Stimulated activated CD8-positive, alpha-beta memory T cell treated with anti-CD3 and anti-CD28 coated beads, Interleukin-15, amount 100 ng/mL, for 4 hours (primary cell): ENCODE results near the gene ZNF778.

ENCODE experiments used
- DNase-seq, 2 donors: peaks; one replicate each; pipeline ENCODE4 v3.0.0-alpha.2; 2020; ENCODE audit warnings: low read depth in 2 of 2

The ZNF778 gene

DNA sequence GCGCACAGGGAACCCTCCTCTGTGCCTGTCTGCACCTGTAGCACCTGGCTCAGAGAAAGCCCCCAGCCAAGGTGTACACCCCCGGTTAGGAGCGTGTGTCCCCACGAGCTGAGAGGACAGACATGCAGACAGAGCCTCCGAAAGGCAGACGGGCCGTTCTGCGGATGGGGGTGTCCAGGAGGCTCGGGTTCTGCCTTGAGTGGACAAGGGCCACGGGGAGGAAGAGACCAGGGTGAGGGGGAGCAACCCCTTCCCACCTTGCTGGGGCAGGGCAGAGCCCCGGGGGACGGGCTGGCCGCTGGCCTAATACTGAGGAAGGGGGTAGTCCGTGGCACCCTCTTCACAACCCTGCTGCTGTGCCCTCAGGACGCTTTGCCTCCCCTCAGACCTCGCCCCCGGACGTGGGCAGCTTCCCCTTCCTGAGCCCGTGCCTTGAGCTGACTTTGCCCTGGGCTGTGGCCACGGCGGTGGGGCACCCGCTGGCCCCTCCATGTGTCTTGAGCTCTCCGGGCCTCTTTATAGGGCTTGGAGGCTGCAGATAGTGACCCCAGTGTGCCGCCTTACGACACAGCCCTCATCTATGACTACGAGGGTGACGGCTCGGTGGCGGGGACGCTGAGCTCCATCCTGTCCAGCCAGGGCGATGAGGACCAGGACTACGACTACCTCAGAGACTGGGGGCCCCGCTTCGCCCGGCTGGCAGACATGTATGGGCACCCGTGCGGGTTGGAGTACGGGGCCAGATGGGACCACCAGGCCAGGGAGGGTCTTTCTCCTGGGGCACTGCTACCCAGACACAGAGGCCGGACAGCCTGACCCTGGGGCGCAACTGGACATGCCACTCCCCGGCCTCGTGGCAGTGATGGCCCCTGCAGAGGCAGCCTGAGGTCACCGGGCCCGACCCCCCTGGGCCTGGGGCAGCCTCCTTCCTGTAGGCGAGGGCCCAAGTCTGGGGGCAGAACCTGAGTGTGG lies 22.9 kb upstream of the ZNF778 start:
- DNase-seq: no peak

DNA sequence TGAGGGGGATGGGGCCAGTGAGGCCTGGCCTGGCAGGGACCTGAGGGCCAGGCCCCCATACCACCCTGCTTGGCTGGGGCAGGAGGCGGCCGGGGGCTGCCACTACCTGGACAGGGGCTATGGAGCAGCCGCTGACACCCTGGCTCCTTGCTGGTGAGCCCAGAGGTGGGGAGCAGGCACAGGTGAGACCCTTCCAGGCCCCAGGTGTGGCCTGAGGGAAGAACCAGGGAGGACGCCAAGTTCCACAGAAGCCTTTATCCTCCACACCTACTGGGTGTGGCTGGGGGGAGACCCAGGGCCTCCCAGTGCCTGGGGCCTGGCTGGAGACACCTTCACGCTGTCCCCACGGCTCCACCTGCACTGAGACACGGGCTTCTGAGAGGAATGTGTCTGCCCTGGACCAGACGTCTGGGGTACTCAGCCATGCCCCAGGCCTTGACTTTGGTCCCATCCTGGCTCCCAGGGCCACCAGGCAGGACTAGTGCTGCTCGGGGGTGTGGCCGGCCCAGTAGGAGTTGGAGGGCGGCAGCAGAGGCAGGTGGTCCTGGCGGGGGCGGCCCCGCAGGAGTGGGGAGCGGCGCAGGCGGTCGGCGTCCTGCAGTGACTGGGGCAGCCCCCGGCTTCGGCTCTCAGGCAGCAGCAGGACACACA lies 21.9 kb upstream of the ZNF778 start:
- DNase-seq: no peak

GRCh38 chr16:89197033-89197632 lies 20.4 kb upstream of the ZNF778 start:
- DNase-seq: no peak

- no peak for DNase-seq
These were observed 19.7 kb upstream of the ZNF778 start for GRCh38 chr16:89197633-89198416.

DNA sequence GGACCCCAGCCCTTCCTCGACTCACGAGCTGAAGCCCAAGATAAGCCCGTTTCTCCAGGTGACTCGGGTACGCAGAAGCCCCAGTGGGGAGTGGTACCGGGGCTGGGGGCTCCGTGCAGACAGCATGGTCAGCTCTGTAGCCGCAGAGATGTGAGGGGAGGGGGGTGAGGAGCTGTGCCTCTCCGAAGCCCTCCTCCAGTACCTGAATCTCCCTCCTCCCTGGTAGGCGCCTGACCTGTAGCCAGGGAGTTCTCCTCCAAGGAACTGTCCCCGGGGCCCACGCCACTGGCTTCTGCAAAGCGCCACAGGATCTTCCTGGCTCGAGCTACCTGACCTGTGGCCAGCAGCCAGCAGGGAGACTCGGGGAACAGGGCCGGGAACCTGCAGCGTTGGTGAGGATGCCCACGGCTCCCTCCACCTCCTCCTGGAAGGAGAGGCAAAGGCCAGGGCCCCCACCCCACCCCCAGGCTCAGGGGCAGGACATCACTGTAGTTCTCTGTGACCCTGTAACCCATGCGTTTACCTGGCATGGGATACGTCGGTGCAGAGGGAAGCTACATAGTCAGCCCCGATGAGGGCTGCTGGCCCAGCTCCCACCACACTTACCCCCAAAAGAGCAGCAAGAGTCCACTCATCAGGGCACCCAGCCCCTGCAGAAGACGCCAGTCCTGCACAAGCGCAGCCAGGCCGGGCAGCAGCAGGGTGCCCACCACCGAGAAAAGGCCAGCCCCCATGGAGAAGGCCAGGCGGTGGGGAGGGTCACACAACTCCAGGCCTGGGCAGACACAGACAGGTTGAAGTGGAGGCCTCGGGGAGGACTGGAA lies 18.9 kb upstream of the ZNF778 start:
- no peak for DNase-seq

GRCh38 chr16:89199241-89200123 lies 18.0 kb upstream of the ZNF778 start:
- DNase-seq: no peak

DNA sequence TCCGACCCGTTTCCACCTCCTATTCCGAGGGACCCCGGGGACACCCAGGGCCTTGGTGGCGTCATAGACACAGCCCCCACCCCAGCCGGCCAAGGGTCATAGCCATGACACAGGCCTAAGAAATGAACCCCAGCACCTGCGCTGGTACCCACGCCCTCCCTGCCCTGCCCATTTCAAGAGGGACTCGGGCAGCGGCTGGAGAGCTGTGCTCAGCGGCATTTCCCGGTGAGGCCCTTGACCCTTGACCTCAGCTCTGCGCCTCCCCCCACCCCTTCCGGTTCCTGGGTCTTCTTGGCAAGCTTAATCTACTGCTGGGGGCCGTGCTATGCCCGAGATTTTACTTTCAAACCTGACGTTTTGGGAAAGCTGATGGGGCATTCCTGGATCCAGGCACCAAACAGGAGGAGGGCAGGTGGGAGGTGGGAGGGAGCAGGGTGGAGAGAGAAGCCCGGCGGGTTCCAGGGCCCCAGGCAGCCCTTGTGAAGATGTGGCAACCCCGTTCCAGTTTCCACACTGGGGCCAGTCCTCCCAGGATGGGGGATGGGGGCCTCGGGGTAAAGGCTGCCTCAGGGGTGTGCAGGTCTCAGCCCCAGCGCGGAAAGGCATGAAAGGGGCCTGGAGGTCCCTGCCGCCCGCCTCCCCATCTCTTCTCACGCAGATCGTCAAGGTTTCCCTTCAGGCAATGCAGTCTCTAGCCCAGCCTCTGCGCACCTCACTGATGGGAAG lies 17.2 kb upstream of the ZNF778 start, which contains the start of gene SLC22A31:
SLC22A31 (minus strand) TSS at position 414 of the 726 bp plus-strand sequence; CDS start at position 378, 36 bp downstream.
- no peak for DNase-seq

DNA sequence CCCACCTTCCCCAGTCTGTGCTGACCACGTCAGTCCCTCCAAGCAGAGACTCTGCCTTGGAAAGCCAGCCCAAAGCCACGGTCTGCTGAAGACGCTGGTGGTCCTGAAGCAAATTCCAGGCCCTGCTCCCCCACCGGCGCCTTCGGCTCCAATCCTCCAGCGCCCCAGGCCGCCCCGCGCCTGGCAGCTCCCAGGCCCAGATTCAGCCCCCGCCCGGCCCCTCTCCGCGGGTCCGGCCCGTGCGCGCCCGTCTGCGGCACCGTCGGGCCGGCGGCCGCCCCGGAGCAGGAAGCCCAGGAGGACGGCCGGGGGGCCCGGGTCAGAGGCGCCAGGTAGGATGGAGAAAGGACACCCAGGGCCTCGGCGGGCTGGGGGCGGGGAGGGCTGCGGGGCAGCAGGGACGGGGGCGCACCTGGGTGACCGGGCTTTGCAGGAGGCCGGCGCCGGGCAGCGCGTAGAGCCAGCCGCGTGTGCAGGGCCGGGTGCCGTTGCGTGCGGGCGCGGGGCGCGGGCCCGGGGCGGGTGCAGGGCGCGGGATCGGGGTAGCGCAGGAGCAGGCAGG lies 16.6 kb upstream of the ZNF778 start:
- no peak for DNase-seq

GRCh38 chr16:89201439-89202377 lies 15.8 kb upstream of the ZNF778 start:
- DNase-seq: peak; percentile 46 to 48

- DNase-seq: no peak
These were observed 14.9 kb upstream of the ZNF778 start for GRCh38 chr16:89202422-89203215.

DNA sequence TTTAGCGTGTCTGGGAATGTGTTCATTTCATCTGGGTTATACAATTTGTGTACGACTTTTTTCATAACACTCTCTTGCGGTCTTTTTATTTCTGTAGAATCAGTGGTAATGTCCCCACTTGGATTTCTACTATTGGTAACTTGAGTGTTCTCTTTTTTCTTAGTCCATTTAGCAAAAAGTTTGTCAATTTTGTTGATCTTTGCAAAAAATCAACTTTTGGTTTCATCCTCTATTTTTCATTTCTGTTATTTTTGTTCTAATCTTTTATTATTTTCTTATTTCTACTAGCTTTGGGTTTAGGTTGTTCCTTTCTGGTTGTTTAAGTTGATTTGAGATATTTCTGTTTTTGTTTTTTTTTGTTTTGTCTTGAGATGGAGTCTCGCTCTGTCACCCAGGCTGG lies 9.5 kb upstream of the ZNF778 start:
- no peak for DNase-seq

DNA sequence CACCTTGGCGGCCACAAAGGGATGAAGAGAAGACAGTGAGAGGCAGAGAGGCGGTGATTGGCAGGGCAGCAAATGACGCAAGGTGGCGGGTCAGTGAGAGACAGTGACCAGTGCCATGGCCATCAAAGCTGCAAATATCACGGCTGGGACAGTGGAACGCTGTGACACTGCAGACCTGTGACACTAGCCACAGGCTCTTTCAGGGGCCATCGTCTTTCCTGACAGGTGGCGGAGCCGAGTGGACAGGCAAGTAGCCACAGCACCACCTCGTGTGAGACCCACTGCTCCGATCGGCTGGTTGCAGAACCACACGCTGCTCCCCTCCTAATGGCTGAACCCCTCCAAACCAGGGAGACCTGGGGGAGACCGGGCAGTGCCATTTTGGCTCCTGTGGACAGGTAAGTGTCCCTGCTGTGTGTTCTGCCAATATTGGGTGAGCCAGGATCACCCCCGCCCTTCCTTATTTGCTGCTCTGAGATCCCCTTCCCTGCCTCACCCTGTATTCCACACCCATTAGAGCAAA lies 7.9 kb upstream of the ZNF778 start:
- DNase-seq: no peak

DNA sequence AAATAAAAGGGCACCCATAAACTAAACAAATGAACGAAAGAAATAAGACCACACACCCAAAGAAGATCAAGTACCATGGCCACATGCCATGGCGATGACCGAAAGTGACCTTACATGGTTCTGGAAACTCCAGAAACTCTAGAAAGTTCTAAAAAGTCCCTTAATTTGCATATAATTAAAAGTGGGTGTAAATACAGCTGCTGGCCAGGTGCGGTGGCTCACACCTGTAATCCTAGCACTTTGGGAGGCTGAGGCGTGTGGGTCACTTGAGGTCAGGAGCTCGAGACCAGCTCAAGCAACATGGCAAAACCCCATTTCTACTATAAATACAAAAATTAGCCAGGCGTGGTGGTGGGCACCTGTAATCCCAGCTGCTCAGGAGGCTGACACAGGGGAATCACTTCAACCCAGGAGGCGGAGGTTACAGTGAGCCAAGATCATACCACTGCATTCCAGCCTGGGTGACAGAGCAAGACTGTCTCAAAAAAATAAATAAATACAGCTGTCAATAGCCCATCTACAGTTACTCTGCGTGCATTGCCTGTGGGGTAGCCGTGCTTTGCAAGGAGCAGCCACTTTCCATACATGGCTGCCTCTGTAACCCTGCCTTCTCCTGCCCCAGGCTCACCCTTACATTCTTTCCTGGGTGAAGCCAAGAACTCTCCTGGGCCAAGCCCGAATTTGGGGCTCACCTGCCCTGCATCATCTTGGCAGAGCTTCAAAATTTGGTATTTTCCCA lies 7.2 kb upstream of the ZNF778 start:
- no peak for DNase-seq

- no peak for DNase-seq
These were observed 6.5 kb upstream of the ZNF778 start for GRCh38 chr16:89210904-89211515.
